SIG-M5 (cell line): ENCODE results near the gene SMKR1.
"Not testable (repeated sequence)": the region's sequence is repeated elsewhere in the genome, so short reads cannot be mapped to it uniquely, and the experiment has no call there.

Experiments
- DNase-seq: peaks from one replicate; lab custom pipeline; 2025; lab: John Stamatoyannopoulos, UW

The SMKR1 gene

GRCh38 chr7:129501760-129502707, at the start of gene SMKR1:
Gene SMKR1 (plus strand): TSS chr7:129502531. CDS start chr7:129502825, 294 bp downstream.
- no peak for DNase-seq

- DNase-seq = no peak
These were observed 49.6 kb upstream of the SMKR1 start for GRCh38 chr7:129452589-129453231.

GRCh38 chr7:129453510-129454248, 48.7 kb upstream of the SMKR1 start:
- DNase-seq = no peak

- no peak for DNase-seq
These were observed 48.1 kb upstream of the SMKR1 start for GRCh38 chr7:129454249-129454551.

GRCh38 chr7:129456421-129456820, 45.9 kb upstream of the SMKR1 start:
- no peak for DNase-seq

- no peak for DNase-seq
These were observed 45.2 kb upstream of the SMKR1 start for GRCh38 chr7:129457101-129457500.

- DNase-seq = no peak
These were observed 44.2 kb upstream of the SMKR1 start for GRCh38 chr7:129458171-129458570.

GRCh38 chr7:129461809-129462208, 40.5 kb upstream of the SMKR1 start:
- DNase-seq = no peak

GRCh38 chr7:129462420-129462819, 39.9 kb upstream of the SMKR1 start:
- no peak for DNase-seq

- no peak for DNase-seq
These were observed 38.1 kb upstream of the SMKR1 start for GRCh38 chr7:129464194-129464593.

- DNase-seq = no peak
These were observed 37.3 kb upstream of the SMKR1 start for GRCh38 chr7:129465080-129465479.

- DNase-seq = no peak
These were observed 35.5 kb upstream of the SMKR1 start for GRCh38 chr7:129466796-129467195.

- no peak for DNase-seq
These were observed 34.2 kb upstream of the SMKR1 start for GRCh38 chr7:129468087-129468486.

GRCh38 chr7:129468547-129468946, 33.8 kb upstream of the SMKR1 start:
- no peak for DNase-seq

GRCh38 chr7:129469930-129470329, 32.4 kb upstream of the SMKR1 start:
- no peak for DNase-seq

- DNase-seq = no peak
These were observed 31.9 kb upstream of the SMKR1 start for GRCh38 chr7:129470411-129470810.

- DNase-seq = no peak
These were observed 30.9 kb upstream of the SMKR1 start for GRCh38 chr7:129471402-129471827.

GRCh38 chr7:129475931-129476330, 26.4 kb upstream of the SMKR1 start:
- not testable (repeated sequence) for DNase-seq

GRCh38 chr7:129476398-129476797, 25.9 kb upstream of the SMKR1 start:
- not testable (repeated sequence) for DNase-seq

GRCh38 chr7:129479831-129480230, 22.5 kb upstream of the SMKR1 start:
- DNase-seq = no peak

GRCh38 chr7:129480674-129481363, 21.5 kb upstream of the SMKR1 start:
- no peak for DNase-seq

- DNase-seq = not testable (repeated sequence)
These were observed 21.0 kb upstream of the SMKR1 start for GRCh38 chr7:129481376-129481775.
